Right forelimb (tissue), 1 donor: ENCODE results near the gene R3HDM4.
"Not testable (repeated sequence)": the region's sequence is repeated elsewhere in the genome, so short reads cannot be mapped to it uniquely, and the experiment has no call there.

Experiments used
- DNase-seq: peaks from one replicate; pipeline ENCODE4 v3.0.0-alpha.2; 2018

The R3HDM4 gene

DNA sequence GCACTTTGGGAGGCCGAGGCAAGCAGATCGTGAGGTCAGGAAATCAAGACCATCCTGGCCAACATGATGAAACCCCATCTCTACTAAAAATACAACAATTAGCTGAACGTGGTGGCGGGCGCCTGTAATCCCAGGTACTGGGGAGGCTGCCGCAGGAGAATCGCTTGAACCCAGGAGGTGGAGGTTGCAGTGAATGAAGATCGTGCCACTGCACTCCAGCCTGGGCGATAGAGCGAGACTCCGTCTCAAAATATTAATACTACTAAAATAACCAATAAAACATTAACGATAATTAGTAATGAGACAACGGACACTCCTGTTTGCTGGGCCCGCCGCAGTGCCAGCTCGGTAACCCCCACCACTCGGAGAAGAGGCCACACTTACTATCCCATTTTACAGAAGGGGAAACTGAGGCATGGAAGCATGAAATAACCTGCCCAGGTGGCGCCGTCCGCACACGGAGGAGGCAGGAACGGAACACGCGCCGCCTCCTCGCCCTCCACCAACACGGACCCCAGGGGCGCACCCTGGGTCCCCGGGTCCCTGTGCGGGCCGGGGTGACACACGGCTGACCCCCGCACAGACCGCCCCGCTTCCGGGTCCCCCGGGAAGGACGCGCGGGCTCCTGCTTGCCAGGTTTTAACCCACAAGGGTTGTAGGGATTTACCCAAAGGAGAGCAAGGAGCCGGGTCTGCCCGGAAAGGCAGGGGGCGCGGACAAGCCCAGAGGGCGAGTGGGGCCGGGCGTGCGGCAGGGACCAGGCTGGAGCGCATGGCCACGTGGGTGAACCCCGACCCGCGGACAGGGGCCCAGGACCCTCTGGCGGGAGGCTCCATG, 1.6 kb downstream of the R3HDM4 start:
- DNase-seq = no peak

DNA sequence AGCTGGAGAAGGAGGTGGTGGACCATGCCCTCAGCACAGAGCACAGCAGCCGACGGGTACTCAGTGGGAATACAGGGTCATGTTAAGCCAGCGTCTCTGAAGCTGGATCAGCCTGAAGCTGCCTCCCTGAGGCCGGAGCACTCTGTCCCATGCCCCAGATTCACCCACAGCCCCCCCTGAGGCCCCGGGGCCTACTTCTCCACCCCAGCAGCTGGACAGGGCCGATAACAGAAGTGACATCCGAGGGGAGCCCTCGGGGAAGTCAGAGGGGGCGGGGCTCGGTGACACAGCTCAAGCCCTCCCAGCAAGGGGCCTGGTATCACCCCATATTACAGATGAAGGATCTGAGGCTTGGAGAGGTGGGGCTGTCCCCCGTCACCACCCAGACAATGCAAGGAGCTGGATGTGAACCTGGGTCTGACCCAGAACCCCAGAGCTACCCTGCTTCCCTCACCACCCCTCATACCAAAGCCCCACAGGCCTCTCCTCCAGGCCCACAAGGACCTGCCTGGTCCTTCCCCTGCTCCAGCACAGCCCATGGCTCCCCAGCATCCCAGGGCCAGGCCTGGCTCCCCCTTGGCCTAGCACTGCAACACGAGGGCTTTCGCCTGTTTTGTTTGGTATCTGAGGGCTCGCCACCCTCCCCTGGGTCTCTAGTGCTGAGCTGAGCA, 5.7 kb downstream of the R3HDM4 start:
- DNase-seq = no peak

DNA sequence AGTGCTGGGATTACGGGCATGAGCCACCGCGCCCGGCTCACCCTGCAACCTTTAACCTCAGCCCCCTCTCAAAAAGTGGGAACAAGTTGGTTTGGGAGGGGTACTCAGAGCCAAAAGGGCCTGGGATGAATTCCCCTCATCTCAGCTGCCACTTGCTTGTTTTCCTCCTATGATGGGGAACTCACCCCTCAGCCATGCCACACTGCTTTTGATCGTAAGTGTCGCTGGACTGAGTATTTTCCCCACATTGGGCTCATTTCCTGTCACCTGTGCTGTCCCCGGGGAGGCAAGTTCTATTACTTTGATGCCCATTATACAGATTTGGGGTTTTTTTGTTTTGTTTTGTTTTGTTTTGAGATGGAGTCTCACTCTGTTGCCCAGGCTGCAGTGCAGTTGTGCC, 6.5 kb downstream of the R3HDM4 start:
- DNase-seq = no peak

DNA sequence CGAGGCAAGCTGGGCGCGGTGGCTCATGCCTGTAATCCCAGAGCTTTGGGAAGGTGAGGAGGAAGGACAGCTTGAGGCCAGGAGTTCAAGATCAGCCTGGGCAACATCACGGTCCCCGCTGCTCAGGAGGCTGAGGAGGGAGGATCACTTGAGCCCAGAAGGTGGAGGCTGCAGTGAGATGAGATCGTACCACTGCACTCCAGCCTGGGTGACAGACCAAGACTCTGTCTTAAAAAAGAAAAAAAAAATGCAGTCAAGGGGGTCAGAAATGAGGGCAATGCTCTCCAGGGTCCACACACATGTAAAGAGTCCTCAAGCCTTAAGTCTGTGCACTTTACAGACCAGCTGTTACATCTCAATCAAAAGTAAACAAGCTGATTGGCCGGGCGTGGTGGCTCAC, 8.5 kb downstream of the R3HDM4 start:
- DNase-seq = no peak

GRCh38 chr19:903266-903797, 9.7 kb downstream of the R3HDM4 start:
- no peak for DNase-seq

GRCh38 chr19:902446-903226, 10.4 kb downstream of the R3HDM4 start:
- DNase-seq = no peak

GRCh38 chr19:902093-902370, 11.0 kb downstream of the R3HDM4 start:
- DNase-seq = no peak

DNA sequence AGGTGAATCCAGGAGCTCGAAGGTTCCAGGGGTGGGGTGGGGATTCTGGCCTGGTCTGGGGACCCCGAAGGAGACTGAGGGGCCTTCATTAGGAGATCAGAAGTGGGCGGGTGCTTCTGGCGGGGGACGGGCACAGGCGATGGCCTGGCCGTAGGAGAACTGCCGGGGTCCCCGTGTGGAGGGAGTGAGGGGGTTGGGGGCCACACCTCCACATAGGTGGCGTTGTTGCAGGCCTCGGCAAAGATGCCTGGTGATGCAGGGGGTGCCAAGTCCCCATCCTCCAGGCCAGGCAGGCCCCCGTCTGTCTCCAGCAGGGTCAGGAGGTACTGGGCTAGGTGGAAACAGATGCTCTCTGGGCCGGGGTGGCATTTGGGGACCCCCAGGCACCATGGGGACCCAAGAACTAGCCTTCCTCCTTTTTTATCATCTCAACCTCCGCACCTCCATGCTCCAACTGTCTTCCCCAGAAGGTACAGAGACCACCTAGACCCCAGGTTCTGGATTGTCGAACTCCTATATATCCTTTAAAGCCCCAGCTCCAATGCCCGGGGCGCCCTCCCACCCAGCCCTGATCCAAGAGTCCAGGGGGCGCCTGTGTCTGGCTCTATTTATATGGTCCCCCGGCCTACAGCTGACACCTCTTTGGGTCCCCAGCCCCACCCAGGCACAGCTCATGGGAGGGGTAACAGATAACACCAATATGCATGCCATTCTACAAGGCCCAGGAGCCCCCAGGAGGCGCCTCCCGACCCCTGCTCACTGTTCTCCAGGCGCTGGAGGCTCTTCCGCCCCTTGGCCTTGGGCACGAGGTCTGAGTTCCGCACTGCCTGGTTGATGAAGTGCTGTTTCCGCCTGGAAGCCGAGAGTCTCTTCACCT, 11.6 kb downstream of the R3HDM4 start:
- no peak for DNase-seq

DNA sequence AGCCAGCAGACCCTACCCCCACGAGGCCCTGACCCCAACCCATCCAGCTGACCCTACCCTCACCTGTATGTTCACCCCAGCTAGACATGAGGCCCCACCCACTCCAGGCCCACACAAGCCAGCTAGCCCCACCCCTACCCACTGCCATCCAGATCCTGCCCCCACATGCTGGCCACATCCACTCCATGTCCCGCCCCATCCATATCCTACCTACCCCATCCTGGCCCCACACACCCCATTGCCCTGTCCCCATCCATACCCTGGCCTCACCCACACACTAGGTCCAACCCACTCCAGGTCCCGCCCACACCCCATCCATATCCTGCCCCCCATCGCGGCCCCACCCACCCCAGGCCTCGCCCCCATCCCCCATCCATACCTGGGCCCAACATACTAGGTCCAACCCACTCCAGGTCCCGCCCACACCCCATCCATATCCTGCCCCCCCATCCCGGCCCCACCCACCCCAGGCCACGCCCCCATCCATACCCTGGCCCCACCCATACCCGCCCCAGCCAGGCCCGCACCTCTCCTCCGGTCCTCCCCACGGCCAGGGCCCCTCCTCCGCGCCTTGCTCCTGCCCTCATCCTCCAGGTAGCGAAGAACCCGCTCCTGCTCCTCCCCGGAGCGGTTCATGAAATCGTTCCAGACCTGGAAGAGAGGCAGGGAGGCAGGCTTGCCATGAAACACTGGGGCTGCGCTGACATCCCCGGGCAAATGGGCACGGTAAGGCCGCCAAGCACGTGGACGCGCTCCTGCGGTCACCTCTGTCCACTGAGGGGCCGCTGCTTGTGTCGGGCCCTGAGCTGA, 12.5 kb downstream of the R3HDM4 start:
- no peak for DNase-seq

GRCh38 chr19:900043-900301, 13.0 kb downstream of the R3HDM4 start:
- DNase-seq = no peak

- DNase-seq = no peak
Observed at GRCh38 chr19:899336-900042, 13.5 kb downstream of the R3HDM4 start.

GRCh38 chr19:898663-899062, 14.4 kb downstream of the R3HDM4 start:
- no peak for DNase-seq

GRCh38 chr19:897442-898039, 15.5 kb downstream of the R3HDM4 start:
- no peak for DNase-seq

DNA sequence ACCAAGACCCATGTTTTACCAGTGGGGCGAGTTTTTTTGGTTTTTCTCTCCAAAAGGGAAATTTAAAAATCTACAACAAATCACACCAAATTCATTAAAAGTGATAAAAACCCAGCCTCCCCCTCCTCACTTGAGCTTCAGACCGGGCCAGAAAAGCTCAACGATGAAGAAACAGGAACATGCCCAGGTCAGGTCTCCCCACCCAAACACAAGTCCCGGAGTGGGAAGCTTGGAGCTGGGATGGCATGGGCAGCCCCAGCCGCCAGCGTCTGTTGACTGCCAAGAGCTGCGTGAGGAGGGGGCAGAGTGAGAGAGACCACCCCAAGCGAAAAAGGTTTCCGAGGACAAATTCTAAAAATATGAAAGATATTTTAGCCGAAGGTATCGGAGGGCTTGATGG, 16.0 kb downstream of the R3HDM4 start:
- no peak for DNase-seq

- no peak for DNase-seq
Observed at GRCh38 chr19:896434-896833, 16.6 kb downstream of the R3HDM4 start.

DNA sequence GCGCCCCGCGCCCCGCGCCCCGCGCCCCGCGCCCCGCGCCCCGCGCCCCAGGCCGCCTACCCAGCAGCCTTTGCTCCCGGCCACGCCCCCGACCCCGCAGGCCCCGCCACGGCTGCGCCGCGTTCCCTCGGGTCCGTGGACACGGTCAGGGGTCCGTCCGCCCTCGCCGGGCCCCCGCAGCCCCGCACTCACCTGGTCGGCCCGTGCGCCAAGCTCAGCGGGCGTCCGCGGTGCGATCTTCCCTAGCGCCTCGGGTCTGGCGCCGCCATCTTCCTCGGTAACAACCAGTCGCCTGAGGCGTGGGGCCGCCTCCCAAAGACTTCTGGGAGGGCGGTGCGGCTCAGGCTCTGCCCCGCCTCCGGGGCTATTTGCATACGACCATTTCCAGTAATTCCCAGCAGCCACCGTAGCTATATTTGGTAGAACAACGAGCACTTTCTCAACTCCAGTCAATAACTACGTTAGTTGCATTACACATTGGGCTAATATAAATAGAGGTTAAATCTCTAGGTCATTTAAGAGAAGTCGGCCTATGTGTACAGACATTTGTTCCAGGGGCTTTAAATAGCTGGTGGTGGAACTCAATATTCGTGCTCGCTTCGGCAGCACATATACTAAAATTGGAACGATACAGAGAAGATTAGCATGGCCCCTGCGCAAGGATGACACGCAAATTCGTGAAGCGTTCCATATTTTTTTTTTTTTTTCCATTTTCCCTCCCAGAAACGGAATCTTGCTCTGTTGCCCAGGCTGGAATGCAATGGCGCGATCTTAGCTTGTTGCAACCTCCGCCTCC, 19.9 kb downstream of the R3HDM4 start, which contains the start of the genes MED16 and RNU6-9:
MED16 (minus strand) TSS at position 294 of the 796 bp plus-strand sequence. CDS start 2,056 bp downstream, outside the sequence.
RNU6-9 (plus strand) TSS at position 591 of the 796 bp plus-strand sequence.
- peak; percentile 94 for DNase-seq

DNA sequence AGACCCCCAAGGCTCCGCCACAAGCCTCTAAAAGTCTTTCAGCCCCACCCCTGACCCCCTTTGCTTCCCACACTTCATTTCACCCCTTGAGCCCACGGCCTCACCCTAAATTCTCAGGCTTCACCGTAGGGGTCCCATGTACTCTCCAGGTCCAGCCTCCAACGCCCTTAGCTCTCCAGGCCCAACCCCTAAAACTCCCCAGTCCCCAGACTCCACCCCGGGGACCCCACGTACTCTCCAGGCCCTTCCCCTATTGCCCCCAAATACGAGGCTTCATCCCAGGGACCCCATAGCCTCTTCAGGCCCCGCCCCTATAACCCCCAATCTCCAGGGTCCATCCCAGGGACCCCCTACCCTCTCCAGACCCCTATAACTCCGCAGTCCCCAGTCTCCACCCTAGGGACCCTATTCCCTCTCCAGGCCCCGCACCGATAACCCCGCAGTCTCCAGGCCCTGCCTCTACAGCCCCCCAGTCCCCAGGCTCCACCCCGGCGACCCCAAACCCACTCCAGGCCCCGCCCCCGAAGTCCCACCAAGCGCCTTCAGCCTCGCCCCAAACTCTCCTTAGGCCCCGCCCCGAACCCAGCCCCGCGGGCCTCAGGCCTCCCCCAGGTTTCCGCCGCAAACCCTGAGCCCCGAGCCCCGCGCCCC, 20.7 kb downstream of the R3HDM4 start:
- DNase-seq = no peak

GRCh38 chr19:891421-892200, 21.4 kb downstream of the R3HDM4 start:
- DNase-seq = not testable (repeated sequence)
